ENCODE results near the gene IFI6.
"Not testable (repeated sequence)": the region's sequence is repeated elsewhere in the genome, so short reads cannot be mapped to it uniquely, and the experiment has no call there.

Gene IFI6, protein sequence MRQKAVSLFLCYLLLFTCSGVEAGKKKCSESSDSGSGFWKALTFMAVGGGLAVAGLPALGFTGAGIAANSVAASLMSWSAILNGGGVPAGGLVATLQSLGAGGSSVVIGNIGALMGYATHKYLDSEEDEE

DNA sequence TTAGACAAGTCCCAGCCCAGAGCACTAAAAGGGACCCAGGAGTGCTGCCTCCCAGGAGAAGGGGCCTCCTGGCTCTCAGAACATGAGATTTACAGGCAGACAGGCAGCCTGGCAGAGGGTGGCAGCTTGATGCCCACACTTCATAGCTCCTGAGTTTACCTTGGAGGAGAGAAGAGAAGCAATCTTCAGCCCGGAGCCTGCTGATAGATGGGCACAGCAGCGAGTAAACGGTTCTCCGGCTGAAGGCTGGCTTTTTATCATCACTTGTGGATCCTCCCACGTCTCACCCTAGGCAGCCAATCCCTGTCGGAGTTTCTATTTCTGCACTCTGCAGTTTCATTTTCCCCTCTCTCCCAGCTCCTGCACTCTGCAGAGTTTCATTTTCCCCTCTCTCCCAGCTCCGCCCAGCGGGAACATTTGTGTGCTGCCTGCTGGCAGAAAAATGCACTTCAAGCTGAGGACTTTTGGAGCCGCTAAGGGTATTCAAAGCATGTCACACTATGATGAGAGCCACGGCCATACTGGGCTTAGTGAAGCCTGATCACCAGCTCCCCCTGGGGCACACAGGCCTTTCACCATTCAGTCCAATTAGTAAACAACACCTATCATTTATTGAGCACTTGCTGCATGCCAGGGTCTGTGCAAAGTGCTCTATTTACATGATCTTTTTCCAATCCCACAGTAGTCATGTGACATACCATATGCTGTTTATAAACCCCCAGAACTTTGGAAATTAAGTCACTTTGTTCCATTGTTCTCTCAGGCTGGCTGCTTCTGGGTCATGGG is at the start of gene IFI6:
Gene IFI6, minus strand, starts transcription at position 229 of the 786 bp plus-strand sequence. CDS start 2,878 bp downstream, outside the sequence.
- peak; percentile 80 for DNase-seq

DNA sequence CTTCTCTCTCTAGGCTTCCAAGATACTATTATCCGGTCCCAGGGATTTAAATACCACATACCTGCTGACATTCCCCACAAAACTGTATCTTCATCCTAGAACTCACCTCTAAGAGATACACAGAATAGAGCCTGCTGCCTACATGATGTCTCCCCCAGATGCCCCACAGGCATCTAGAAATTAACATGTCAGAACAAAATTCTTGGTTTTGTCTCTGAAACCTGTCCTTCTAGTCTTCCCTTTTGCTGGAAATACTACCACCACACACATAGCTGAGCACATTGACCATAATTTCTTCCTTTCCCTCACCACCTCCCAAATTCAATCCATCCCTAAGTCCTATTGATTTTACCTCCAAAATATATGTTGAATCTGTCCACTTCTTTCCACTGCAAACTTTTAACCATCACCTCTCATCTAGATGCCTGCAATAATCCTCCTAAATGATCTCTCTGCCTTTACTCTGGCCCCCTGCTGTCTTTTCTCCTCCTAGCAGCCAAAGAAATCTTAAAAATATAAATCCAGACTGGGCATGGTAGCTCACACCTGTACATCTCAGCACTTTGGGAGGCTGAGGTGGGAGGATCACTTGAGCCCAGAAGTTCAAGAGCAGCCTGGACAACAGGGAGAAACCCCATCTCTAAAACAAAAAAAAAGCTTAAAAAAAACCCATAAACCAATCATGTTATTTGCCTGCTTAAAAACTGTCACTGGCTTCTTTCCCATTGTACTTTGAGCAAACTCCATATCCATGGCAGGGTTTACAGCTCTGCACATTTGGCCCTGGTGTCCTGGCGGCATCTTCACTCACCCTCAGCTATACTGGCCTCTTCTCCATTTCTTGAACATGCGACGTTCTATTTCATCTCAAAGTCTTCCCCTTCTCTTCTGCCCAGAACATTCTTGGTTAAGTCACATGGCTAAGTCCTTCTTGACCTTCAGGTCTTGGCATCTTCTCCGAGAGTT is 47.6 kb upstream of the IFI6 start:
- no peak for DNase-seq

GRCh38 chr1:27716262-27716895 is 44.4 kb upstream of the IFI6 start:
- no peak for DNase-seq

DNA sequence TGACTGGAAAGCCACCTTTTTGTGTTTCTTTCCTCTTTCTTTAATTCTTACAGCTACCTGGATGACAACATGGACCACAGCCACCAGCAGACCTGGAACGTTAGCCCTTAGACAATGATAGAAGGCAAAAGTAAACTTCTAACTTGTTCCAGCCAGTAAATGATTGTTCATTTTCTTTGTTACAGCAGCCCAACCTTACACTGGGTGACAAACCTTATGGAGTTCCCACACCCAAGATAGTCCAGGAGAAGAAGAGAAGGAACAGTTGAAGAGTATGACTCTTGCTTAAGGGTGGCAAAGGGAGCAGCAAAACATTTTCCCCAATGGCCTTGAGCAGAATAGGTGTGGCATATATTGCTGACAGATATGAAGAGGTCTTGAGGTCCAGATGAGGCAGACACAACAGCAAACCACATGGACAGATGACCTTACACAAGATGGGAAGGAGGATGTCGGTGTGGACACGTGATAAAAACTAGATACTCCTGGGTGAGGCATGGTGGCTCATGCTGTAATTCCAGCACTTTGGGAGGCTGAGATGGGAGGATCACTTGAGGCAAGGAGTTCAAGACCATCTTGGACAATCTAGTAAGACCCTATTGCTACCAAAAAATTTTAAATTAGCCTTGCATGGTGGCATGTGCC is 42.0 kb upstream of the IFI6 start:
- no peak for DNase-seq

GRCh38 chr1:27713139-27713725 is 41.2 kb upstream of the IFI6 start:
- no peak for DNase-seq

- no peak for DNase-seq
Observed at GRCh38 chr1:27710574-27710973, 38.6 kb upstream of the IFI6 start.

- no peak for DNase-seq
Observed at GRCh38 chr1:27705545-27705944, 33.6 kb upstream of the IFI6 start.

DNA sequence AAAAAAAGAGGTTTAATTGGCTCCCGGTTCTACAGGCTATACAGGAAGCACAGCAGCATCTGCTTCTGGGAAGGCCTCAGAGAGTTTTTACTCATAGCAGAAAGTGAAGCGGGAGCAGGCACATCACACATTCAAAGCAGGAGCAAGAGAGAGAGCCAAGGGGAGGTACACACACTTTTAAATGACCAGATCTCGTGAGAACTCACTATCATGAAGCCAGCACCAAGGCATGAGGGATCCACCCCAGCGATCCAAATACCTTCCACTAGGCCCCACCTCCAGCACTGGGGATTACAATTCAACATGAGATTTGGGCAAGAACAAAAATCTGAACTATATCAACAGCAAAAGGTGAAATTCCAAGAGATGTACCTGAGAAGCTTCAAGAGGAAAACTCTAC is 33.0 kb upstream of the IFI6 start:
- DNase-seq = no peak

DNA sequence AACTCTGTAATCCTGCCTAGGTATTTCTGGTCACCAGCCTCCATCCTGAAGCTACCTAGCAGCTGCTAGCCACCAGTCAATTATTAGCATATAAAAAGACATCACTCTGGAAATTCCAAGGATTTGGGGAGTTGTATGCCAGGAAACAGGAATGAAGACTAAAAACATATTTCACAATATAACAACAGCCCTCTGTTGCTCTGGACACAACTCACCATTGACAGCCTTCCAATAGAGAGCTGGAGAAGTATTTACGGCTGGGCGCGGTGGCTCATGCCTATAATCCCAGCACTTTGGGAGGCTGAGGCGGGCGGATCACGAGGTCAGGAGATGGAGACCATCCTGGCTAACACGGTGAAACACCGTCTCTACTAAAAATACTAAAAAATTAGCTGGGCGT is 24.8 kb upstream of the IFI6 start:
- DNase-seq = not testable (repeated sequence)

DNA sequence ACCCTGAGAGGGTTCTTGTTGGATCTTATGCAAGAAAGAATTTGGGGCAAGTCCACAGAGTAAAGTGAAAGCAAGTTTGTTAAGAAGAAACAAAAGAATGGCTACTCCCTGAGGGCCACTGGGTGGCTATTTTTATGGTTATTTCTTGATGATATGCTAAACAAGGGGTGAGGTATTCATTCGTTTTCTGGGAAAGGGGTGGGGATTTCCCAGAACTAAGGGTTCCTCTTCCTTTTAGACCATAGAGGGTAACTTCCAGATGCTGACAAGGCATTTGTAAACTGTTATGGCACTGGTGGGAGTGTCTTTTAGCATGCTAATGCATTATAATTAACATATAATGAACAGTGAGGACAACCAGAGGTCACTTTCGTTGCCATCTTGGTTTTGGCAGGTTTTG is 18.2 kb upstream of the IFI6 start:
- DNase-seq = no peak

GRCh38 chr1:27689423-27690173 is 17.6 kb upstream of the IFI6 start:
- DNase-seq = no peak

DNA sequence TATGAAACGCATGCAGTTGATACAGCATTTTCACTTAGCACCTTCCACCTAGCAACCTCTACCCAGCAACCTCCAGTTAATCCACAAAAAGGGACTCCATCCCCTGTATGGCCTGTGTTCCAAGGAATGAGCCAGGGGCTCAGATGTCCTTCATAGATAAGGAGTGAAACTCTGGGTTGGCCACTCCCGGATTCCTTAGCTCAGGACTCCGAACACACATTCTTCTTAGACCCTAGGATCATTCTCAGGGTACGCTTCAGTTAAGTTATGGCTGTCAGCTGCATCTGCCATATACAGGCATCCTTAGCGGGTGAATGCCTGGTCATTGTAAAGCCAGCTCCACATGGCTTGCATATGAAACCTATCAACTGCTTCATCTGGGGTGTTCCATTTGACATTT is 15.9 kb upstream of the IFI6 start:
- no peak for DNase-seq

DNA sequence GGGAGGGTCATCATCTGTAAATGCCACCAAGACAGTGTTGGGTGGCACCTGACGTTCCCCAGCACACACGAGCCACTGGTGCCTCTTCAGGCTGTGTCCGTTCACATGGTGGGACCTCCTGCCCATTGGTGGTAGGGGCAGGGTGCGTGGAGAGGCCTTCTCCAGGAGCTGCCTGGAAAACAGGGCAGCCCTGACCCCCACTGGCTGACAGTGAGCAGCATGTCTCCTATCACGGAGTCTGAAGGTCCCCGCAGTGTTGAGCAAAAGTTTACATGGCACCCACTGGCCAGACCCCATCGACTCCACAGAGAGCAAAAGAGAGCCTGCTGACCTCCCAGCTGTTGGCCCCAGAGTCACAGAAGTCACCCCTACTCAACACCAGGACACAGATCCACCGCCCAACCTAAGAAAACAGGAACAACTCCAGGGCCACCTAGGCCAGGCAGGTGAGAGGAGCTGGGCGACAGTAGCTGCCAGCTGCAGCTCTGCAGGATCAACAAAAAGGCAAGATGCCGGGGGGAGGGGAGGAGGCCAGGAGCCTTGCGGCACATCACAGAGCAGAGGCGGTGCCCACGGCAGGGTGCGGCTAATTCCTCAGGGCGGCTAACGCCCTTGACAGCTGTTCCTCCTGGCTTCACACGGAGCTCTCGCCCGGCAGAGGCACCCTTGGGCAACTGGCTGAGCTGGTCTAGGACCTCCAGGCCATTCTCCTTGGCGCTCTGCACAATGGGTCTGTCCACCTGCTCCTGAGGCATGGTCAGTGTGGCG is 14.4 kb upstream of the IFI6 start:
- no peak for DNase-seq

- no peak for DNase-seq
Observed at GRCh38 chr1:27684176-27684575, 12.2 kb upstream of the IFI6 start.

- no peak for DNase-seq
Observed at GRCh38 chr1:27682351-27682944, 10.5 kb upstream of the IFI6 start.

- DNase-seq = not testable (repeated sequence)
Observed at GRCh38 chr1:27681580-27681979, 9.6 kb upstream of the IFI6 start.

GRCh38 chr1:27680225-27680791 is 8.3 kb upstream of the IFI6 start:
- not testable (repeated sequence) for DNase-seq

DNA sequence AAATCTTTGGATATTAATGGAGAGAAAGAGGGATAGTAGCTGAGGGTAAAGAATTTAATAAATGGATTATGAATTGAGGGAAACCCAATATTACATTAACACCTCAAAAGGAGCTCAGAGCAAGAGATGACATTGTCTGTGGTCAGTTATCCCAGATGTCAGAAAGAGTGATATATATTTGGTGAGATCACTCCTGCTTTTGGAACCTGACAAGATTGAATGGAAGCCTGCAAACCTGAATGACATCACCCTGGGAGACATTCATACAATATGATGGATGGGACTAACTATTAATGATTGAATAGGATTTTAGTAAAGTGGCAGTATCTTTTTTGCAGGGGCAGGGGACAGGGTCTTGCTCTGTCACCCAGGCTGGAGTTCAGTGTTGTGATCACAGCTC is 6.8 kb upstream of the IFI6 start:
- no peak for DNase-seq

DNA sequence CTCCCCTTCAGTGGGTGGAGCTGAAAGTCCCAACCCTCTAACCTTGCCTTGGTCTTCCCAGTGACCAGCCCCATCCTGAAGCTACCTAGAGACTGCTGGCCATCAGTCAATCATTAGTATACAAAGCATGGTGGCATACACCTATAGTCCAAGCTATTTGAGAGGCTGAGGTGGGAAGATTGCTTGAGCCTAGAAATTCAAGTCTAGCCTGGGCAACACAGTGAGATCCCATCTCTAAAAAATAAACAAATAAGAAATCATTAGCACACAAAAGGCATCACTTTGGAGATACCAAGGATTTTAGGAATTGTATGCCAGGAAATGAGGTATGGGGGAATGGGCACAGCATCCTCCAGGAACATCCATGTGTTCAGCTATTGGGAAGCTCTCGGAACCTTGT is 4.4 kb upstream of the IFI6 start:
- DNase-seq = no peak

GRCh38 chr1:27672750-27673112 is 739 bp upstream of the IFI6 start:
- DNase-seq = no peak

Measured in stimulated activated CD4-positive, alpha-beta T cell treated with anti-CD3 and anti-CD28 coated beads, Interleukin-4, amount 100 ng/mL, for 24 hours (primary cell).